HUES64 (cell line): ENCODE results near the gene KAZN.

Experiments
- H3K27ac ChIP-seq: 2 replicates; pipeline ENCODE4 v1.7.0; 2013; ENCODE audit warnings: low read depth, low read length, inconsistent platforms
- H3K27me3 ChIP-seq: 2 replicates; pipeline ENCODE4 v1.6.1; 2013; ENCODE audit warnings: mild to moderate bottlenecking, low read length; ENCODE audit not compliant: insufficient read depth
- H3K36me3 ChIP-seq: 2 replicates; pipeline ENCODE4 v1.6.1; 2013; ENCODE audit warnings: mild to moderate bottlenecking, low read length; ENCODE audit not compliant: insufficient read depth
- H3K4me1 ChIP-seq: 2 replicates; pipeline ENCODE4 v1.6.1; 2013; ENCODE audit warnings: mild to moderate bottlenecking, low read length, moderate library complexity; ENCODE audit not compliant: insufficient read depth
- H3K4me3 ChIP-seq: 2 replicates; pipeline ENCODE4 v1.5.1; 2013; ENCODE audit warnings: mild to moderate bottlenecking, low read length, moderate library complexity
- H3K9ac ChIP-seq: 2 replicates; pipeline ENCODE4 v1.6.1; 2013; ENCODE audit warnings: mild to moderate bottlenecking, low read depth, low read length
- H3K9me3 ChIP-seq: 2 replicates; pipeline ENCODE4 v1.6.1; 2013; ENCODE audit warnings: low read depth, low read length; ENCODE audit not compliant: insufficient read depth
- WGBS: fragments of 150-250, 120-280 bp; methylation state at CpG from one replicate; pipeline ENCODE4 v1.1.7; 2013; ENCODE audit warnings: missing lambda C conversion rate; 5-methylcytosine and 5-hydroxymethylcytosine counted together

Gene KAZN

DNA sequence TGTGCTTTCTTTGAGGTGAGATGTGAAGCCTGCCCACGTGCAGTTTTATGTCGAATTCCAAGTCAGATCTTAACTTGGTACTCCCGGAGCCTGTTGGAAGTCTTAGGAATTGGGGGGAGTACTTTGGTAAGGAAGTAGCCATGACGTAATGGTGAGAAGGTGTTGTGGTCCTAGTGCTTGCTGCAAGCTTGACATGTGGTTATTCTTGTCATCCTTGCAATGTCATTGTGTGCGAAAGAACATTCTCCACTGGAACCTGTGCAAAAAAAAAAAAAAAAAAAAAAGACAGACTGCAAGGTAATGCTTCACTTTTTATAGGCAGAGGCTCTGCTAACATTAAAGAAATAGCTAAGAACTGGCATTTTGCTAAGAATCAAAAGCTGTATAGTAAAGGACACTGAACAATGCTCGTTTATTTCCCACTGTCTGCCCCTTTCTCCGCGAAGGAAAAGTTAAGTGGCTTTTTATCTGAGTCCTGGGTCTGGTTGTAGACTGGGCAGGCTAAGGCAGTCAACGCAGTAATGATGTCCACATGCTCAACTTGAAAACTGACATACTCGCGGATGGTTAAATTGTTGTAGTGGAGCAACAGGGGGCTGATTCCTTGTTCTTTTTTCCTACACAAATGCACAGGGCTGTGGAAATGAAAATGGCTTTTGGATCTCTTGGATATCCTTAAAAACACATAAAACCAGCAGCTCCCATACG is 2.1 kb downstream of the KAZN start:
- 26% methylated on average over 11 of the region's 12 CpGs for WGBS
- Histone ChIP-seq H3K27me3 (peaks cover 25% of the 10 kb centered on the region), H3K4me1 (peaks cover 50% of the 10 kb centered on the region)

DNA sequence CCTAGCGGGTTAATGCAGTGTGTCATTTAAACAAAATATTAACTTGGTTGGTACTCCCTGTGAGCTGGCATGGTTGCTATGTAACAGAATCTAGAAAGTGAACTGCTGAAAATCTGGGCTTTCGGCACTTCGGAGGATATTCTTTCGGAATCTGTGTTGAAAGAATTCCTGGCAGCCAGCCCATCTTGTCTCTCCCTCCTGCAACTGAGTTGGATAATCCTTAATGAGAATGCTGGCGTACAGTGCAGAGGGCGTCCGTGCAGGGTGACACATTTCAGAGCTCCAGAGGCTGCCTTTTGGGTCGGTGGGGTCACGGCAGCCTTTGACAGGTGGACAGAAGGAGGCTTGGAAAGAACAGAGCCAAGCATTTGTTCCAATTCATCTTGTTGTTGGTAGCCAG is 3.7 kb downstream of the KAZN start:
- Histone ChIP-seq H3K4me1 (peaks cover 48% of the 10 kb centered on the region), H3K36me3 (no peaks in the 10 kb centered on the region; the same call in 1 of the 2 replicates), H3K9ac (no peak overlapping the region), H3K27me3 (peaks cover 25% of the 10 kb centered on the region), H3K4me3 (peak overlapping the region; percentile 18), H3K27ac (no peak overlapping the region), H3K9me3 (no peaks in the 10 kb centered on the region)
- WGBS = 40% methylated on average over 9 of the region's 9 CpGs

More for the DNA sequence above, 2.1 kb downstream of the KAZN start:
- Histone ChIP-seq H3K9ac (no peak overlapping the region), H3K4me3 (peak overlapping the region; percentile 82), H3K9me3 (no peaks in the 10 kb centered on the region), H3K27ac (no peak overlapping the region), H3K36me3 (no peaks in the 10 kb centered on the region)

DNA sequence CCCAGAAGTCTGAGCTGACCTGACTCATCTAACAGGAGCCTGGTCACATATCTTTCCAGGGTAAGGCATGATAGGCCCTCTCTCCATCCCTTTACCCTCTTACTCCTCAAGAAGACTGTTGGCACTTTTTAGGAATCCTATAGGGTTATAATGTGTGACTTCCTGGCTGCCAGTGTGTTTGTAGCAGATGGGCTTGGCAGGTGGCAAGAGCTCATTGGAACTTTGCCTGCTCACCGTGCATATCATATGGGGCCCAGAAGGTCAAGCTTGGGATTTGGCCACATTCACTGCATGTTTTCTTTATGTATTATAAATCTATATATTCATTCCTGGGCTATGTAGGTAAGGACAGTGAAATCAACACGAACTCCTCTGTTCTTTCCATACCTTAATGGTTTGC is 5.2 kb downstream of the KAZN start:
- peaks cover 22% of the 10 kb centered on the region for H3K27me3 ChIP-seq
- WGBS = 95% methylated on average over 2 of the region's 2 CpGs
- H3K4me1 ChIP-seq = peaks cover 40% of the 10 kb centered on the region
- H3K4me3 ChIP-seq = no peak overlapping the region
- no peaks in the 10 kb centered on the region for H3K9me3 ChIP-seq
- H3K27ac ChIP-seq = no peak overlapping the region
- no peak overlapping the region for H3K9ac ChIP-seq
- H3K36me3 ChIP-seq = no peaks in the 10 kb centered on the region; the same call in 1 of the 2 replicates

GRCh38 chr1:14604414-14604813 is 5.9 kb downstream of the KAZN start:
- H3K27me3 ChIP-seq = peaks cover 18% of the 10 kb centered on the region
- H3K9me3 ChIP-seq = no peaks in the 10 kb centered on the region
- H3K4me1 ChIP-seq = peaks cover 40% of the 10 kb centered on the region
- no peak overlapping the region for H3K9ac ChIP-seq
- 95% methylated on average over 5 of the region's 5 CpGs for WGBS
- no peaks in the 10 kb centered on the region; the same call in 1 of the 2 replicates for H3K36me3 ChIP-seq
- no peak overlapping the region for H3K27ac ChIP-seq
- no peak overlapping the region for H3K4me3 ChIP-seq

GRCh38 chr1:14605945-14606344 is 7.5 kb downstream of the KAZN start:
- H3K36me3 ChIP-seq = no peaks in the 10 kb centered on the region; the same call in 1 of the 2 replicates
- 92% methylated on average over 1 of the region's 1 CpG for WGBS
- H3K27ac ChIP-seq = no peak overlapping the region
- H3K4me3 ChIP-seq = no peak overlapping the region
- peaks cover 2% of the 10 kb centered on the region for H3K27me3 ChIP-seq
- no peaks in the 10 kb centered on the region for H3K9me3 ChIP-seq
- H3K9ac ChIP-seq = no peak overlapping the region
- peaks cover 27% of the 10 kb centered on the region for H3K4me1 ChIP-seq

DNA sequence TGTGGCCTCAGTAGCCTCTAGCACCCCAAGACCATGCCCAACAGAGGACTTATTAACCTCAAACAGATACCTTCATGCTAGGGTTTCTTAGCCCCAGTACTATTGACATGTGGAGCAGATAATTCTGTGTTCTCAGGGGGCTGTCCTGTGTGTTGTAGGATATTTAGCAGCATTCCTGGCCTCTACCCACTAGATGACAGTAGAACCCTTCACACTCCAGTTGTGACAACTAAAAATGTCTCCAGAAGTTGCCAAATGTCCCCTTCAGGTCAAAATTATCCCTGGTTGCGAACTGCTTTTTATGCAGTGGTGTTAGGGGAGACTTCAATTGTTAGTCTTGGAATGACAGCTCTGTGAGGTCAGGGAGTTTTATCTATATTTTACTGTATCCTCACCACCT is 8.1 kb downstream of the KAZN start:
- Histone ChIP-seq H3K4me3 (no peak overlapping the region), H3K9me3 (no peaks in the 10 kb centered on the region), H3K36me3 (no peaks in the 10 kb centered on the region; the same call in 1 of the 2 replicates), H3K9ac (no peak overlapping the region), H3K4me1 (peaks cover 21% of the 10 kb centered on the region), H3K27ac (no peak overlapping the region), H3K27me3 (no peaks in the 10 kb centered on the region)
- WGBS = 54% methylated on average over 1 of the region's 1 CpG

GRCh38 chr1:14607295-14607694 is 8.8 kb downstream of the KAZN start:
- H3K4me1 ChIP-seq = peaks cover 14% of the 10 kb centered on the region
- H3K27me3 ChIP-seq = no peaks in the 10 kb centered on the region
- H3K4me3 ChIP-seq = no peak overlapping the region
- no peak overlapping the region for H3K9ac ChIP-seq
- no peaks in the 10 kb centered on the region for H3K9me3 ChIP-seq
- WGBS = 89% methylated on average over 5 of the region's 5 CpGs
- H3K36me3 ChIP-seq = no peaks in the 10 kb centered on the region; the same call in 1 of the 2 replicates
- H3K27ac ChIP-seq = no peak overlapping the region

GRCh38 chr1:14608308-14608707 is 9.8 kb downstream of the KAZN start:
- Histone ChIP-seq H3K27ac (no peak overlapping the region), H3K9me3 (no peaks in the 10 kb centered on the region), H3K36me3 (no peaks in the 10 kb centered on the region; the same call in 1 of the 2 replicates), H3K4me3 (no peak overlapping the region), H3K4me1 (peaks cover 4% of the 10 kb centered on the region; the same call in 1 of the 2 replicates), H3K27me3 (no peaks in the 10 kb centered on the region), H3K9ac (no peak overlapping the region)
- 93% methylated on average over 3 of the region's 3 CpGs for WGBS

- Histone ChIP-seq H3K4me1 (no peaks in the 10 kb centered on the region), H3K27ac (no peak overlapping the region), H3K9me3 (no peaks in the 10 kb centered on the region), H3K36me3 (no peaks in the 10 kb centered on the region; the same call in 1 of the 2 replicates), H3K27me3 (no peaks in the 10 kb centered on the region), H3K4me3 (no peak overlapping the region), H3K9ac (no peak overlapping the region)
- WGBS = 94% methylated on average over 3 of the region's 4 CpGs
Measured at GRCh38 chr1:14610761-14611160, 12.3 kb downstream of the KAZN start.

- 93% methylated on average over 3 of the region's 3 CpGs for WGBS
- Histone ChIP-seq H3K27ac (no peak overlapping the region), H3K4me1 (0 out of 2 replicates have a peak, but pooled peaks cover 3% of the 10 kb centered on the region), H3K9ac (no peak overlapping the region), H3K4me3 (no peak overlapping the region), H3K9me3 (no peaks in the 10 kb centered on the region), H3K27me3 (no peaks in the 10 kb centered on the region), H3K36me3 (no peaks in the 10 kb centered on the region)
Measured at GRCh38 chr1:14611792-14612191, 13.3 kb downstream of the KAZN start.

DNA sequence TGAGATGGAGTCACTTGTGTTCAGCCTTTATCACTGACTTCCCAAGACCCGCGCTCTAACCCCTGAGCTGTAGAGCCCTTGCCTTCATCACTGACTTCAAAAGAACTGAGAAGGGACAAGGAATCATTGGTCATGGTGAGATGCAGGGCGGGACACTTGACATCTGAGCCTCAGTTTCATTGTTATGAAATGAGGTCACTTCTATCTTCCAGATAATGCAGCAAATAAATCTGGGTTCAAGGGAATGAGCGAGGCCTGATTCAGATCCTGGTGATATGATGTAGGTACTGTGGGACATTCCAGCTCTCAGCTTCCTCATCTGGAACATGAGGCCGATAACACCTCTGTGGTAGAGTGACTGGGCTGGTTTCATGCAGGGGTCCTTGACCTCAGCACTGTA is 13.8 kb downstream of the KAZN start:
- no peak overlapping the region for H3K27ac ChIP-seq
- no peak overlapping the region for H3K4me3 ChIP-seq
- no peak overlapping the region for H3K9ac ChIP-seq
- H3K27me3 ChIP-seq = no peaks in the 10 kb centered on the region
- H3K9me3 ChIP-seq = no peaks in the 10 kb centered on the region
- no peaks in the 10 kb centered on the region for H3K36me3 ChIP-seq
- 84% methylated on average over 5 of the region's 5 CpGs for WGBS
- H3K4me1 ChIP-seq = 0 out of 2 replicates have a peak, but pooled peaks cover 3% of the 10 kb centered on the region
